Skin of body (tissue), 2 donors: ENCODE data around the gene ADAMTS6. TPM values are rescaled to one million over a fixed set of nuclear protein-coding genes. Genes with fewer than 3 reads are reported as not detected.
A peak's percentile ranks its signal among the peaks of the same experiment; 100 is the strongest.
"Not testable (repeated sequence)": the region's sequence is repeated elsewhere in the genome, so short reads cannot be mapped to it uniquely, and the experiment has no call there.

Experiments used
- DNase-seq: peaks from one replicate; lab custom pipeline; 2025; lab: John Stamatoyannopoulos, UW
- total RNA-seq: library from RNA; depleted of rRNA; stranded (reverse); fragments of >200 nt; gene quantifications from one replicate; pipeline ENCODE4 v1.2.3, GENCODE V29; 2014

Gene ADAMTS6, protein sequence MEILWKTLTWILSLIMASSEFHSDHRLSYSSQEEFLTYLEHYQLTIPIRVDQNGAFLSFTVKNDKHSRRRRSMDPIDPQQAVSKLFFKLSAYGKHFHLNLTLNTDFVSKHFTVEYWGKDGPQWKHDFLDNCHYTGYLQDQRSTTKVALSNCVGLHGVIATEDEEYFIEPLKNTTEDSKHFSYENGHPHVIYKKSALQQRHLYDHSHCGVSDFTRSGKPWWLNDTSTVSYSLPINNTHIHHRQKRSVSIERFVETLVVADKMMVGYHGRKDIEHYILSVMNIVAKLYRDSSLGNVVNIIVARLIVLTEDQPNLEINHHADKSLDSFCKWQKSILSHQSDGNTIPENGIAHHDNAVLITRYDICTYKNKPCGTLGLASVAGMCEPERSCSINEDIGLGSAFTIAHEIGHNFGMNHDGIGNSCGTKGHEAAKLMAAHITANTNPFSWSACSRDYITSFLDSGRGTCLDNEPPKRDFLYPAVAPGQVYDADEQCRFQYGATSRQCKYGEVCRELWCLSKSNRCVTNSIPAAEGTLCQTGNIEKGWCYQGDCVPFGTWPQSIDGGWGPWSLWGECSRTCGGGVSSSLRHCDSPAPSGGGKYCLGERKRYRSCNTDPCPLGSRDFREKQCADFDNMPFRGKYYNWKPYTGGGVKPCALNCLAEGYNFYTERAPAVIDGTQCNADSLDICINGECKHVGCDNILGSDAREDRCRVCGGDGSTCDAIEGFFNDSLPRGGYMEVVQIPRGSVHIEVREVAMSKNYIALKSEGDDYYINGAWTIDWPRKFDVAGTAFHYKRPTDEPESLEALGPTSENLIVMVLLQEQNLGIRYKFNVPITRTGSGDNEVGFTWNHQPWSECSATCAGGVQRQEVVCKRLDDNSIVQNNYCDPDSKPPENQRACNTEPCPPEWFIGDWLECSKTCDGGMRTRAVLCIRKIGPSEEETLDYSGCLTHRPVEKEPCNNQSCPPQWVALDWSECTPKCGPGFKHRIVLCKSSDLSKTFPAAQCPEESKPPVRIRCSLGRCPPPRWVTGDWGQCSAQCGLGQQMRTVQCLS (N-terminal part only)
- total RNA-seq: 7.0 TPM

DNA sequence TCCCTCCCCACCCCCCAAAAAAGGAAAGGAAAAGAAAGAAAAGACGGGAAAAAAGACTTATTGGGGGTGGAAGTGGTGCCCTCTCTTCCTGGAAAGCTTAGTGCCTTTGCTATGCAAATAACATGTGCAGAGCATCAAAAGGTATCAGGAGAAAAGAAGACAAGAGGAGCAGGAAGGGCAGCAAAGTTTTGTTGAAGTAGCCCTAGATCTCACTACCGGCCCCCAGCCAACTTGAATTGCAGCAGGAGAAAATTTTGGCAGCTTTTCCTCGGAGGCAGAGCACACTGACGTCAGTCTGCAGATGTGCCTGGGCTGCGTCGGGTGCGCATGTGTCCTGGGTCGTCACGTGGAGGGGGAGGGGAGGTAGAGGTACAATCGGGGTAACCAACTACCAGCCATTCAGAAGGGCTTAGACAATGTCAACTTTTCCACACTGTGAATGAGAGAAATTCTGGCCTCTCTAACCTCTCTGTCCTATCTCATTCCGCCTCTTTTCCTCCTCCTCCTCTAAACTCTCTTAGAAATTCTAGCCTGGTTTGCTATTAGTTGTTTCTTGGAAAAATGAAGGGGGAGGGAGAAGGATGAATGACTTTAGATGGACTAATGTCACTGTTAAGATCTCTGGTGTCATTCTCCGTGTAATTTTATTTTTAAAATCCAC lies at the start of gene ADAMTS6:
Gene ADAMTS6 (minus strand): TSS at position 286 of the 661 bp plus-strand sequence. CDS start 8,247 bp downstream, outside the sequence.
- peak; percentile 97 for DNase-seq

DNA sequence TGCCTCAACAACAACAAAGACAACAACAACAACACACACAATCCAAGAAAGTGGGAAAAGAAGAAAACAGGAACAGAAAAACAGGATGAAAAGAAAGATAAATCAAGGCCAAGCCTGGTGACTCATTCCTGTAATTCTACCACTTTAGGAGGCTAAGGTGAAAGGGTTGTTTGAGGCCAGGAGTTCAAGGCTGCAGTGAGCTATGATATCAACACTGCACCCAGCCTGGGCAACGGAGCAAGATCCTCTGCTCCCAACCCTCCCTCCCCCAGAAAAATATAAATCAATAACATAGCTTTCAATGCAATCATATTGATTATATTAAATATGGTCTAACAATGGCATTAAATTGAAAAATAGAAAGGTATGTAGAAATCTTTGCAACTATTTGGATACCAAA lies 49.2 kb upstream of the ADAMTS6 start:
- DNase-seq: no peak

DNA sequence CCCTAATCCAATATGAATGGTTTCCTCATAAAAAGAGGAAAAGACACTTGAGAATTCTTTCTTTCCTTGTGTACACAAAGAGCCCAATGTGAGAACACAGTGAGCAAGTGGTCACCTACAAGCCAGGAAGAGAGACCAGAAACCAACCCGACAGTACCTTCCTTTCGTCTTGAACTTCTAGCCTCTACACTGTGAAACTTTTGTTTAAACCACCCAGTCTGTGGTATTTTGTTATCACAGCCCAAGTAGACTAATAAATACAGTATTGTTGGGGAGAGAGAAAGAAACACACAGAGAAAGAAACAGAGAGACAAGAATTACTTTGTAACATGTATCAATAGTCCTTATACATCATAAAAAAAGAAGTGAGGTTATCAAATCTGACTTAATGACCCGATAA lies 44.0 kb upstream of the ADAMTS6 start:
- no peak for DNase-seq

DNA sequence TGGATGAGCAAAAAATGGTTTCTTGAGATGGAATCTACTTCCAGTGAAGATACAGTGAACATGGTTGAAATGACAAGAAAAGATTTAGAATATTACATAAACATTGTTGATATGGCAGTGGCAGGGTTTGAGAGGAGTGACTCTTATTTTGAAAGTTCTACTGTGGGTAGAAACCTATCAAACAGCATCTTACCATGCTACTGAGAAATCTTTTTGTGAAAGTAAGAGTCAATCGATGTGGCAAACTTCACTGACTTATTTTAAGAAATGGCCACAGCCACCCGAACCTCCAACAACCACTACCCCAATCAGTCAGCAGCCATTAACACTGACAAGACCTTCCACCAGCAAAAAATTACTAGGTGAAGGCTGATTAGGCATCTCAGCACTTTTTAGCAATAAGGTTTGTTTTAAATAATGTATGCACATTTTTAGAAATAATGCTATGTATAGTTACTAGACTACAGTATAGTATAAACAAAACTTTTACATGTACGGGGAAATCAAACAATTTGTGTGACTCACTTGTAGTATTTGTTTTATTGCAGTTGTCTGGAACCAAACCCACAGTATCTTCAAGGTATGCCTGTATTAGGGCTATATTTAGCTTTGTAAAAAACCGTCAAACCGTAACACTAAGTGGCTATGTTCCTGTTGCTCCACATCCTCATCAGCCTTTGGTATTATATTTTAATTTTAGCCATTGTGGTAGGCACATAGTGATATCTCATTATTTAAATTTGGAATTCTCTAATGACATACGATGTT lies 30.6 kb upstream of the ADAMTS6 start:
- DNase-seq: no peak

DNA sequence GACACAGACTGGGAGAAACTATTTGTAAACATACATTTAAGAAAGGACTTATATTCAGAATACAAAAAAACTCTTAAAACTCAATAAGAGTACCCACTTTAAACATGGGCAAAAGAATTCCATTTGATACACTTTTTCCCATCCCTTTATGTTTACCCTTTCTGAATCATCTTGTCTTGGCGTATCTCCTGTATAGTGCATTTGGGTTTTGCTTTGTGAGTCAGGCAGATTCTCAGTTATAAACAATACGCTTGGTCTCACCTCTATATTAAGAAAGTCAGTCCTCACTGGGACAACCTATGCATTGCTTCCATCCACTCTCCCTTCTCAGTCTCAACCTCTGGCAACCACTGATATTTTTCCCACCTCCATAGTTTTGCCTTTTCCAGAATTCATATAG lies 27.3 kb upstream of the ADAMTS6 start:
- no peak for DNase-seq

DNA sequence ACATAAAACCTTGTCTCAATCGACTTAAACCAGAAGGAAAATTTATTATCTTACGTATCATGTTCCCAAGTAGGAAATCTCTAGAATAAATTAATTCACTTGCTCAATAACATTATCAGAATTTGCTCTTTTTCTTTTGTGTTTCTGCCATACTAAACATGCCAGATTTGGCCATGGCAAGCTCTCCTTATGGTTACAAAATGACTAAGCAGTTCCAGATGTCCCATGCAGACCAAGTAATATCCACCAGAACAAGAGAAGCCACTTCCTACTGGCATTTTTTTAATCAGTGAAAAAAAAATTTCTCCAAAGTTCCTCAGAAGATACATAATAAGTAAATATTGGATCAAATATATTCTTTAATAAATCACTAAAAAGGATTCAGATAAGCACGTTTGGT lies 25.2 kb upstream of the ADAMTS6 start:
- no peak for DNase-seq

DNA sequence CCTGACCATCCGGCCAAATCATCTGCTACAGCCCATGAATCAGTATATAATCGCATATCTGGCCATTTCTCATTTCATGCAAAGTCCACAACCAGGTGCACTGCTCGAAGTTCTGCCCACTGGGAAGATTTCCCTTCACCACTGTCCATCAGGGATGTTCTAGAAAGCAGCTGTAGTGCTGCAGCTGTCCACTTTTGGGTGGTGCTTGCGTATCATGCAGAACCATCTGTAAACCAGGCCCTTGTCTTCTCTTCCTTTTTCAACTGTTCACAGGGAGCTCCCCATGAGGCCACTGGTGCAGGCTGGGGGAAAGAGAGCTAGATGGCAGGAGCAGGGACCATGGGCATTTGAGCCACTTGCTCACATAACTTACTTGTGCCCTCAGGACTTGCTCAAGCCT lies 7.4 kb upstream of the ADAMTS6 start:
- no peak for DNase-seq

DNA sequence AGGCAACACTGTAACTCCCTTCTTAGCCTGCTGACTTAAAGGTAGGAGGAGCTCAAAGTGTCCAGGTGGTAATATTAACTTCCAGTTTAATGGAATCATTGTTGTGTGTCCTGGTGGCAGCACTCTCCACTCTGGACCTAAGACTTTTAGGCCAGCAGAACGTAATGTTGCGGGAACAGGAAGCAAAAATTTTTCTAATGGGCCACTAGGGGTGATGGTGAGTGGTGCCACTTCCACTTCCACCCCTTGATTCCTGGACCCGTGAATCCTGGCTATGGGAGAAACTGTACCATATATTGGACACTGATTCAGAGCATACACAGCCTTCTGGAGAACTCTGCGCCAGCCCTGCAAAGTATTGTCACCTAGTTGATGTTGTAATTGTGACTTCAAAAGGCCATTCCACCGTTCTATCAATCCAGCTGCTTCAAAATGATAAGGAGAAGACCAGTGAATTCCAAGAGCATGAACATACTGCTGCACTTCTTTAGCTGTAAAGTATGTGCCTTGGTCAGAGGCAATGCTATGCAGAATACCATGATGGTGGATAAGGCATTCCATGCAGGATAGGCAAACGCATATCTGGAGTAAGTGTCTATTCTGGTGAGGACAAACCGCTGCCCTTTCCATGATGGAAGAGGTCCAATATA lies 6.4 kb upstream of the ADAMTS6 start:
- not testable (repeated sequence) for DNase-seq

DNA sequence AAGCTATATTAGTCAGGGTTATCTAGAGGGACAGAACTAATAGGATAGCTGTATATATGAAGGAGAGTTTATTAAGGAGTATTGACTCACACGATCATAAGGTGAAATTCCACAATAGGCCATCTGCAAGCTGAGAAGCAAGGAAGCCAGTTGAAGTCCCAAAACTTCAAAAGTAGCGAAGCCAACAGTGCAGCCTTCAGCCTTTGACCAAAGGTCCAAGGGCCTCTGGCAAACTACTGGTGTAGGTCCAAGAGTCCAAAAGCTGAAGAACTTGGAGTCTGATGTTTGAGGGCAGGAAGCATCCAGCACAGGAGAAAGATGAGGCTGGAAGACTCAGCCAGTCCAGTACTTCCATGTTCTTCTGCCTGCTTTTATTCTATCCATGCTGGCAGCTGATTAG lies 5.1 kb upstream of the ADAMTS6 start:
- not testable (repeated sequence) for DNase-seq

DNA sequence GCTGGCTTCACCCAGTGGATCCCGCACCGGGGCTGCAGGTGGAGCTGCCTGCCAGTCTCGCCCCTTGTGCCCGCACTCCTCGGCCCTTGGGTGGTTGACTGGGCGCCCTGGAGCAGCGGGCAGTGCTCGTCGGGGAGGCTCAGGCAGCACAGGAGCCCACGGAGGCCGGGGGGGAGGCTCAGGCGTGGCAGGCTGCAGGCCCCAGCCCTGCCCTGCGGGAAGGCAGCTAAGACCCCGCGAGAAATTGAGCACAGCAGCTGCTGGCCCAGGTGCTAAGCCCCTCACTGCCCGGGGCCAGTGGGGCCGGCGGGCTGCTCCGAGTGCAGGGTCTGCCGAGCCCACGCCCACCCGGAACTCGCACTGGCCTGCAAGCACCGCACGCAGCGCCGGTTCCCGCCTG lies 3.7 kb upstream of the ADAMTS6 start:
- no peak for DNase-seq

DNA sequence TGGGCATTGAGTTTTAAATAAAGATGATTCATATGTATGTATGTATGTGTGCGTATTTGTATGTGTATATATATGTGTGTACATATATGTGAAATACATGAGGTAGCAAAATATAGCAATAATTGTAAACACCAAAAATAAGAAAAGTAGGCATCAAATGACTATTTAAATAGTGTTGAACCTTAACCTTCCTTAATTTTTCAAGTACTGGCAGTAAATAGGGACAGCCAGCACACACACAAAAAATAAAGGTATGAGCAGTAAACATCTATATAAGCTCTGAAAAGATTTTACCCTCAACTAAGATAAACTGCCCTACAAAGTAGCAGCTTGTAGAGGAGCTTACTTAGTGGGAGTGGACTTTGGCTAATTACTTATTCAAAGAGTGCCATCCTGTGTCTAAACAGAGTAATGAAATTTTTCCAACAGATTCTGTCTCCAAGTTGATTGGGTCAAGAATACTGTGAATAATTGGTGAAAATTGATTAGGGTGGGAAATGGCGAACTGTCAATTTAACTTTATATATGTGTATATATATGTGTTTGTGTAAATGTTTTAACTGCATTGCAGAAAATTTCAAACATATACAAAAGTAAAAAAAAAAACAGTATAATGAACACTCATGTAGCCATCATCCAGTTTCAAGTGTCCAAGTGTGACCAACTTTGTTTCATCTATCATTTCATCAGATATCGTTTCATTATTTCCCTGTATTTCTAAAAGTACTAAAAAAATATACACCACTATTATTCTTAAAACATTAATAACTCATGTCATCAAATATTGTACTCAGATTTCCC lies 2.0 kb upstream of the ADAMTS6 start:
- DNase-seq: peak; percentile 65

DNA sequence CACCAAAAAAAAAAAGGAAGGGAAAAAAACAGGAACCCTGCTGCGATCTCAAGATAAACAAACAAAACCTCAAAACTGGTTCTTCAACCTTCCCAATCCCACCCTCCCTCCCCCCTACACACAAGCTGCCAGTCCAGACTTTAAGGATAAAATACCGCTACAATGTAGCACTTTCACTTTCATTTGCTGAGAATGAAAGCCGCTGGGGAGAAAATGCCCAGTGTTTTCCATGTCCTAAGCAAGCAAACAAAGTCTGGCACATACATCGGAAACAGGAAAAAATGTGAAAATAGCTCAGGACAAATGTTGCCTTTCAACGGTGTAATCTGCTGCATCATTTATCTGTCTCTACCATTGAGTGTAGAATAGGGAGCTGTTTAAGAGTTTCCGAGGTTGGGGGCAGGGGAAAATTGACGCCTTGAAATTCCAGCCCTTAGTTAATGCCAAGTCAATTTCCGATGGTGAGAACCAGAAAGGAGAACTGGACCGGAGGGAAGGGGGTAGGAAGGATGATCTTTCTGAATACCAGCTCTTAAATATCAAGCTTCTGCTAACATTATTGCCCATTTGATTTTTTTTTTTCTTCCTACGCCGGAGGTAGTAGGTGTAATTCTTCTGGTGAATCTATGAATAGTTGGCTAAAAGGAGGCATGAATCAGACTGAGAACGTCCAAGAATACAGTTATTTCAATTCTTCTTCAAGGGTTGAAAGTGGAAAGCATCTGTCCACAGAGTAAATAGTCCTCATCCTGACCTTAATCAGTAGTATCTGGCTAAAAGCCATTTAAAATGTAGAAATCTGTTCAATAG lies 1.2 kb upstream of the ADAMTS6 start:
- DNase-seq: peak; percentile 70

DNA sequence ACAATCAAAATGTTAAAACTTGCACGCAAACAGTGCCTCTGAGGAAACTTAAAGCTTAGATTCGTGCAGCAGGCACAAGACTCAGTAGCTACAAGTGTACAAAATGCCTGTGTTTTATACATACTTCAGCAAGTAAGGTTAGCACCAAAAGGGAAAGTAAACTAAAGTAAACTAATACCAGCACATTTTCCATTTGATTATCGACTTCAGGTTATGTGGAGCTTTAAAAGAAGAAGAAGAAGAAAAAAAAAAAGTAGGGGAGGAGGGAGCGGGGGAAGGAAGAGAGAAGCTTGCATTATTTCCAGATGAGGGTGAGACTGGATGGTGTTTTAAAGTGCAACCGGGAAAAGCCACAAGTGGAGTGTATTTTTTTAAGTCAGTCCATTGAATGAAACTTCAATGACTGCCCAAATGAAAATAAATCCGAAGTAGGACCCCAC lies 596 bp upstream of the ADAMTS6 start:
- DNase-seq: peak; percentile 68

DNA sequence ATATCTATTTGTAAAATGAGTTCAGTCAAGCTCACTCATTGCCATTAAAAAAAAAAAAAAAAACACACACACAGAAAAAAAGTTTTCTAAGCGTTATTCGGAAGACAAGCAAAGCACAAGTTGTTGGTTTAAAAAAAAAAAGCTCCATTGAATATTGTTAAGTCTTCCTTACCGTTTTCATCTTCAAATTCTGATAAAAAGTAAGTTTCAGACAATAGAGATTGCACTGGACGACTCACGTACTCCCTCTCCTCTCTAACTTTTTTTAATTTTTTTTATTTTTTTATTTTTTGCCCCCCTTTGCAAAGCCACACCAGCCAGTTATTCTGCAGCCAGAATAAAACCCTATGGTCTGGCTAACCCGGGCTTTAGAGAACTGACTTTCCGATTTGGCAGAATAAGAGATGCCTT lies 544 bp downstream of the ADAMTS6 start:
- DNase-seq: peak; percentile 44

DNA sequence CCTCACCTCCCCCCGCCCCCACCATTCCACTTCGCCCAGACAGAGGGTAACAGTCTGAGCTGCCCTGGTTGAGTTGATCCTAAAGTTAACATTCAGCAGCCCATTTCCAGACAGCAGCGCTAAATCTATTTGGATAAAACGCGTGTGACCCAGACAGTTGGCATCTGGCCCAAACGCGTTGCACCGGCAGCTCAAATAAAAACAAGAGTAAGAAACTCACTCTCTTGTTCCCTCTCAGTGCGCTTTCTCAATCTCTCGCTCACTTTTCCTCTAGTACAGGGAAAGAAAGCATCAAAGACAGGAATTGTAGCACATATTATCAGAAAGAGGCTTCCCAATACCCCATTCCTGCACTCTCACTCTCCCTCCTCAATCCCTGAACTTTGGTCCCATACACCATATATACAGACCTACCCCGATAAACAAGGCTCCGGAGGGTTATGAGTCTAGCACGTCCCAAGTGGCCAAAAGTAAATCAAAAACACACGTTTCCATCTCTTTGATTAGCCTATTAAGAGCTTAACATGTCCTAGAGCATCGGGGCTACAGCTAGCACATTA lies 1.3 kb downstream of the ADAMTS6 start:
- DNase-seq: peak; percentile 48

DNA sequence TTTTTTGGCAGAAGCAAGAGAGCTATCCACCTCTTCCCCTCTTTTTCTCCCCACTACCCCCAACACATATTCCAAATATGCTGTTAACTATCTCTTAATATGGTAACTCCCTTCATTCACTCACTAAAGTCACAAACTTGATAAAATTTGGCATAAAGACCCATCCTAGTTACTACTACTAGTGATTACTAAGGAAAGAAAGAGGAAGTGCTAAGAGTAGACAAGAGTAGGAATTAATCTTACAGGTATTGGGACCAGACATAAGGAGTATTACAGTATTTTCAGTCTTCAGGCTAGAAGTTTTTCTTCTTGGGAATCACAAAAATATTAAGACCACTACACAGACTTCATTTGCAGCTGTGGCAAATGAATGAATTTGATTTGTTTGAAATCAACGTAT lies 2.2 kb downstream of the ADAMTS6 start:
- no peak for DNase-seq

DNA sequence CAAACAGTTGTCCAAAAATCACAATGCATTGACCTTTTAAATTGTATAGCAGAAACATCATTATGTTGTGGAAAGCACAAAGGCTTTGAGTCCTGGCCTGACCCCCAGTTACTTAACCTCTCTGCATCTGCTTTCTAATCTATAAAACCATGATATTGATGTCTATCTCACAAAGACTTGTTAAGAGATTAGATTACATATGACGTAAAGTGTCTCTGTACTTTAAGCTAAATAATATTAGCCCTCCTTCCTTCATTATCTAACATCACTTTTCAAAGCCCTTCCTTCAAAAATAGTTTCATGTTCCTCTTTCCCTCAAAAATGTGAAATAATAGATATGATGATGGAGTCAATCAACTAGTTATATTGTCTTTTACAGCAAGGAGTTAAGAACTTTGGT lies 3.4 kb downstream of the ADAMTS6 start:
- DNase-seq: no peak

DNA sequence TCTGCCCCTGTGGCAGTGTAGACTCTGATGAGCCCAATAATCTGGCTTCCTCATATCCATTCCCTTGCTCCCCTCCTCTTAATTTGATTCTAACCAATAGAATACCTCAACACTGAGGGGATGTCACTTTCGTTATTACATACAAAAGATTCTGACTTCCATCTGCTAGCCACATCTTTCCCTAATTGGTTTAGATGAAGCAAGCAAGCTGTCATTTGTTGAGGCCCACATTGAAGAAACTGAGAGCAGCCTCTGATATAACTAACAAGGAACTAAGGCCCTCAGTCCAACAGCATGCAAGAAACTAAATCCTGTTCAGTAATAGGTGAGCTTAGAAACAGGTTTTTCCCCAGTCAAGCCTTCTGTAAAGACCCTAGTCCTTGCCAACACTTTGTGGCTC lies 5.8 kb downstream of the ADAMTS6 start:
- no peak for DNase-seq
